ENCODE data around the gene RAC2.

The RAC2 gene

DNA sequence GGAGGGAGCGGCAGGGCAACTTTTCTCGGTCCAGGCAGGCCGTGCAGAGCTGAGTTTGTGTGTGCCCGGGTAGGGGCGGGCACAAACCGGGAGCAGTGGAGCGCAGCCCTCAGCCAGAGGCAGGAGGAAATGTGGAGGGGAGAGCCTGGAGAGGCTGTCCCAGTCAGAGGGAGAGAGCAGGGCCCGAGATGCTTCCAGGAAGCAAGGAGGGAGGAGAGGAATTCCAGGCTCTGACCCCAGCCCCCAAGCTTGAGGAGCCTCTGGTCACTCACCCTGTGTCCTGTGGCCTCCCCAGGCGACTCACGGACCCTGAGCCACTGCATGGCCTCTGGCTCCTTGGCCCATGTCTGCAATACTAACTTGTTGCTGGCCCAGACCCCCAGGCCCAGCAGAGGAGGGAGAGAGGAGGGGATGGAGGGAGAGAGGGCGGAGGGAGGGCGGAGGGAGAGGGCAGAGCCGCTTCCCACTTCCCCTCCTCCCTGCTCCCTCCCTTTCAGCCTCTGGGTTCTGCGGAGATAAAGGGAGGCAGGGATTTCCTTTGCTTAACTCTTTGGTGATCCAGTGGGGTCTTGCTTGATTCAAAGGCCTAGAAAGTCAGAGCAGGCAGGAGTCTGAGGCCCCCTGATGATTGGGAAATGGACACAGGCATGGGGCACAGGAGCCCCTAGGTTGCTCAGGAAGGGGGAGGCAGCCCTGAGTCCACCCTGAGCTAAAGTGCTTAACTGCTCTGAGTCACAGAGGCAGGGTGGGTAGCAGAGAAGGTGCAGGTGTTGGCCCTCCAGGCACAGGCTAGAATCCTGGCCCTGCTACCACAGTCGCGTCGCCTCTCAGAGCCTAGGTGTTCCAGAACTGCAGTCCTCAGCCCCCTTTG lies 55.9 kb downstream of the RAC2 start, which contains the start of gene C1QTNF6:
Gene C1QTNF6, minus strand, starts transcription at position 357 of the 871 bp plus-strand sequence. Its CDS starts 34 bp downstream, at position 323.
- no peak for DNase-seq (ENCODE audit: low read depth)

DNA sequence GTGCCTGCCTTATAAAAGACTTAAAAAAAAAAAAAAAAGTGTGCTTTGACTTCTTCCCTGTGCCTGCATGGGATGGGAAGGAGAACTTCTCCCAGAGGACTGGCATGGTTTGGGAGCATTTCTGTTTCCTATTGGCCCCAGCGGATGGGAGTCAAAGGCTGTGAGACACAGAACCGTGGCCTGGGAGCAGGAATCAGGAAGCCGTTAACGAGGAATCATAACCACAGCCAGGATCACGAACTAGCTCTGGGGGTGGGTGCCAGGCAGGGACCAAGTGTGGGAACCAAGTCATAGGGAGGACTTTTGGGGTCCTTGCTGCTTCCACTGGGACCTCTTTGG lies 56.5 kb downstream of the RAC2 start:
- no peak for DNase-seq (ENCODE audit: low read depth)

GRCh38 chr22:37186997-37187522 lies 57.0 kb downstream of the RAC2 start:
- no peak for DNase-seq (ENCODE audit: low read depth)

GRCh38 chr22:37186228-37186996 lies 57.7 kb downstream of the RAC2 start:
- no peak for DNase-seq (ENCODE audit: low read depth)

GRCh38 chr22:37185646-37186227 lies 58.3 kb downstream of the RAC2 start:
- DNase-seq (ENCODE audit: low read depth) = no peak

DNA sequence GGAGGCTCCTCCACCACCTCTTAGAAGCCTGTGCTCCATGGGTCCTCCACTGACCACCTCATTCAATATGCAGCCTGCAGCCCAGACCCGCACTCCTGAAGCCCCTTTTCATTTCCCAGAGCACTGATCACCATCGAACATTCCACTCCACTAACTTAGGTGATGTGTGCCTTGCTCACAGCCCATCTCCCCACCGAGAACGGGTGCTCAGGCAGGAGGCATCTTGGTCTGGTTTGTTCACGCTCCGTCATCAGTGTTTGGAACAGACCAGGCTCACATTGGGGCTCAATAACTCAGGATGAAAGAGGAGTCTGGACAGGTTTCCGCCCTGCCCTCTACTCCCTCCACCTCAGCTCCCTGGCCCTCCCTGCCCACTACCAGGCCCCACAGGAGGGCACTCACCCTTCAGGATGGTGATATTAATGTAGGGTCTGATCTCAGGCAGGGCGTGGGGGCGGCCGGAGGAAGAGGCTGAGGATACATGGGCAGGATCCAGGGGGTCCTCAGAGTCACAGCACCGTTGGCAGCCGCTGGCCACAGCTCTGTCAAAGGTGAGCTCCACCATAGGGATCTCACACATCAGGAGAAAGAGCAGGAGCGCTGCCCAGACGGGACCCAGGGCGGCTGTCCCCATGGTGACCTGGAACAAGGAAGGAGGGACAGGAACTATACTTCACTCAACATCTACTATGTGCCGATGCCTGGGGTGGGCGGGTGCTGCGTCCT lies 59.1 kb downstream of the RAC2 start:
- no peak for DNase-seq (ENCODE audit: low read depth)

DNA sequence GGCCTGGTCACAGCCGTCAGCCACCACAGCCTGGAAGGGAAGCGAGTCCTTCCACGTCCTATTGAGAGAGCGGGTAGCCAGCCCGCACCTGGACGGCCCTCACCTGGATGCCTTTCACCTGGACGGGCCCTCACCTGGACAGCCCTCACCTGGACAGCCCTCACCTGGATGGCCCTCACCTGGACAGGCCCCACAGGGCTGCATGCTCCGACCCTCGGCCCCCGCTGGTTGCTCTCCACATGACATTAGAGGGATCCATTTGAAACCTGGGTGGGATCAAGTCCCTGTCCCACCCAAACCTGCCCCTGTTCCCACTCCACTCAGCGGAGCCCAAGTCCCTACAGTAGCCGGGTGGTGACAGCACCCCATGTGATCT lies 59.7 kb downstream of the RAC2 start:
- DNase-seq (ENCODE audit: low read depth) = no peak

DNA sequence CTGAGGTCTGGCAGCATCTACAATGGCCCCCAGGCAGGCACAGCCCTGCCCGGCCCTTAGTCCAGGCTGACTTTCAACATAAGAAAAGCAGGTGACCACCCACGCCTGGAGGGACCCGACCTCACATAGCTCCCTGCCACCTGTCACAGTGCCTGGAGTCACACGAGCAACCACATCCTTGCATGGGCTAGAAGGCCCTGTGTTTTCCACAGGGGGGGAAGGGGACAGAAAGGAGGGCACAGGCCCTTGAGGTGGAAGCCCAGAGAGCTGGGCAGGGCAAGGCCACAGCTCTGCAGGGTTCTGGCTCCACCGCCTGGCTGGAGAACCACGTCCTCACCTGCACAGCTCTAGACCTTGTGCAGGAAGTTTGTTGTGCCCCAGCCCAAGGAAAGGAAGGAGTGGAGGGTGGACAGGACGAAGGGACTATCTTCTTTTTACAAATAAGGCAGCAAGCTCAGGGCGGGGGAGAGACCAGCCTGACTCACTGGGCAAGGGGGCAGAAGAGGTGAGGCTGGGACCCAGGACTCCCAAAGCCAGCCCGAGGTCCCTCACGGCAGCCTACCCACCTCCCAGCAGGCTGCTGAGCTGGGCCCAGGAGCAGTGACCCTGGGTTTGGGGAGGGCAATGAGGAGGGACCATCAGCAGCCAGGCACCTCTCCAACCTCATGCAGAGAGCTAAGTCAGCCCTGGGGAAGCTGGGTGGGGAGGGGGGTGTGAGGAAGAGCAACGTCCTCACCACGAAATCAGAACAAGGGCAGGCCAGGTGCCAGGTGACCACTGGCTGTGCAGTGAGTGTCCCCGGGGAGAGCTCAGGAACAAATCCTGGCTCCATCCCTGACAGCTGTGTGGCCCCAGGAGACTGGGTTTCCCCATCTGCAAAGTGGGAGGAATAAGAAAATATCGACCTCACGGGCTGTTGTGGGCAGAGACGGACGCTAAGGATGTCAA lies 60.4 kb downstream of the RAC2 start:
- DNase-seq (ENCODE audit: low read depth) = no peak

DNA sequence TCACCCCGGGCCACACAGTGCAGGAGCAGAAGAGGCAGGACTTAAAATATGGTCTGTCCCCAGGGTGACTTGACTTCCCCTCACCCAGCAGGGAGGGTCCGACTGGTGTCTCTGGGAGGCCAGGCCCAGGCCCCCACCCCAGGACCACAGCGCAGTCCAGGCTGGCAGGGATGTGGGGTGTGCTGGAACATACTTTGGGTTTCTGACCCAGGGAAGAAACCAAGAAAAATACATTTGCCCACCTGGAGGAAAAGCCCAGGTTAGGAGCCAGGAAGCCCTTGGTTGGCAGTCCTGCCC lies 61.2 kb downstream of the RAC2 start:
- DNase-seq (ENCODE audit: low read depth) = no peak

GRCh38 chr22:37182101-37182948 lies 61.7 kb downstream of the RAC2 start:
- no peak for DNase-seq (ENCODE audit: low read depth)

GRCh38 chr22:37181681-37182080 lies 62.4 kb downstream of the RAC2 start:
- no peak for DNase-seq (ENCODE audit: low read depth)

- no peak for DNase-seq (ENCODE audit: low read depth)
Observed at GRCh38 chr22:37180531-37181231, 63.4 kb downstream of the RAC2 start.

DNA sequence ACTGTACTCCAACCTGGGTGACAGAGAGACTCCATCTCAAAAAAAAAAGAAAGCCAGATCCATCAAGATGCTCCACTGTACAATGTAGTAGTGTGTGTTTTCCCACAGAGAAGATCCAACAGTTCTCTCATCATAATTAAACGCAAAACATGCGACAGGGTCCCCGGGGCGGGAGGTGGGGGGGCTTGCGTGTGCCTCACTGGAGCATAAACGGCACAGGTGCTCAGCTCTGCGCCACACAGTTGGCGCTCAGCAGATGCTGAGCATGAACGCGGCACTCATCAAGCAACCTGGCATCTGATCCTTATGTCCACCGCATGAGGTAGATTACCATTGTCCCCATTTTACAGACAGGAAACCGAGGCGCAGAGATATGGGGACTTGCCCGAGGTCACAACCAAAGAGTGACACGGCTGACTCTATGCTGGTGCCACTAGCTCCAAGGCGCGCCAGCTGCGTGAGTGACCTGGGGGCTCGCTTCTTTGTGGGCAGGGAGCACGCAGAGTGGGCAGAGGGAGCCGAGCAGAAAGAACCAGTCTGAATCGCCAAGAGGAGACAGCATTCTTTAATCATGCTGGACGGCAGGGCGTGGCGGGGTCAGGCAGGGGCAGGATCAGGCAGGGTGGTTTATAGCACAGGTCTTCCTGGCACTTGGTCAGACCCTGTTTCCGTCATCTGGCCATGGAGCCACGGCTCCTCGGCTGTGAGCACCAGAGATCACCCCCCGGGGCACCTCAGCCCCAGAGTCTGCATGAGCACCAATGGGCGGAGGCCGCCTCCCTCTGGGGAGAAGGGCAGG lies 64.2 kb downstream of the RAC2 start:
- DNase-seq (ENCODE audit: low read depth) = no peak

DNA sequence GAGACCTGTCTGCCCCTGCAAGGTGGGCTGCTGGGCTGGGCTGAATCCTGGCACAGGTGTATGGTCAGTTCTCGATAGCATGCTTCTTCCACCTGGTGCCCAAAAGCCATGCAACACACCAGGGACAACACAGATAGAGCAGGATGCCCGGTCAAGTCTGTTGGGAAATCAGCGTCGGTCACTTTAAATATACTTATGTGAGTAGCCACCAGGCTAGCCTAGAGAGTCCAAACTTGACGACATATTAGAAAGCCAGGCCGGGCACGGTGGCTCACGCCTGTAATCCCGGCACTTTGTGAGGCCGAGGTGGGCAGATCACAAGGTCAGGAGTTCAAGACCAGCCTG lies 65.0 kb downstream of the RAC2 start:
- no peak for DNase-seq (ENCODE audit: low read depth)

DNA sequence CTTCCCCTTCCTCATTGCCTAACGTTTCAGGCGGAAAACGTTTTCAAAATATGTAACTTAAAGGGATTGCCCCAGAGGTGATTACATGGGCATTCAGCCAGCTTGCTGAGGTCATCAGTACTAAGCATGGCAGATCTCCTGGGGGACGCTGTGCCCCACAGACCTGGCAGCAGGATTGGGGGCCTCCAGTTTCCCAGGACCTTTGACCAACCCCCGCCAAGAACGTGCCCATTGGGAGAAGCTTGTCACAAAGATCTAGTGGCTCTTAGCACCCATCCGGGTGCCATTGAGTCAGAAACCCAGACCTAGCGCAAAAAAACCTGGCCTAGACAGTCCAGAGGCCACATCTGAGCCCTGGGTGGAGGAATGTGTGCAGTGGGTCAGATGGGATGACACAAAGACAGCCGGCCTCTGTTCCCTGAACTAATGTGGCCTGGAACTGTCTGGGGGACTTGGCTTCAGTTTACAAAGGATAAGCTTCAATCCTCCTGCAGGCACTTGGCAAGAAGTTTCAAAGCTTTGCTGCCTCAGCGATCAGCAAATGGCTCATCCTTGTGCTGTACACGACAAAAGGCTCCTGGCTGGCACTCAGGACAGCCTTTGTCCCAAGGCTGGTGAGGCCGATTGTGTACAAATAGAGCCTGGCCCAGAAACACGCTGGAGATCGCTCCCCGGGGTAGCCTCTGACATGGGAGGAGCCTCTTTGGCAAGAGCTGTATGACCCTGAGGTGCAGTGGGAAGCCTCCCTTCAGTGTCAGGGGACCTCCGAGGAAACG lies 65.5 kb downstream of the RAC2 start:
- no peak for DNase-seq (ENCODE audit: low read depth)

DNA sequence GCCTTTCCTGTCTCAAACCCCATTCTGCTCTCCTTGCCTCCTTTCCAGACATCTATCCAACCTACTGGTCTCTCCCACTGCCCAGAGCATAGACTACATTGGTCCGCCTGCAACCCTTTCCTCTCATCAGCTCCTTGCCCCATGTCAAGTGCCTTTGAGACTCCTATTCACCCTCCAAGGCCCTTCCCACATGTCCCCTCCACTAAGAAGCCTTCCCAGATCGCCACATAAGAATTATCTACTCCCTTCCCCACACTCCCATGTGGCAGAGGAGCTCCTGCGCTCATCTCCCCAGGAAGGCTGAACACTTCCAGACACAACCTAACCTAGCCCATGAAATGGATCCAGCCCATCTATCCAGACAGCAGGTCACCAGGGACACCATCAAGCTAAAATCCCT lies 66.3 kb downstream of the RAC2 start:
- no peak for DNase-seq (ENCODE audit: low read depth)

GRCh38 chr22:37177221-37177620 lies 66.8 kb downstream of the RAC2 start:
- no peak for DNase-seq (ENCODE audit: low read depth)

DNA sequence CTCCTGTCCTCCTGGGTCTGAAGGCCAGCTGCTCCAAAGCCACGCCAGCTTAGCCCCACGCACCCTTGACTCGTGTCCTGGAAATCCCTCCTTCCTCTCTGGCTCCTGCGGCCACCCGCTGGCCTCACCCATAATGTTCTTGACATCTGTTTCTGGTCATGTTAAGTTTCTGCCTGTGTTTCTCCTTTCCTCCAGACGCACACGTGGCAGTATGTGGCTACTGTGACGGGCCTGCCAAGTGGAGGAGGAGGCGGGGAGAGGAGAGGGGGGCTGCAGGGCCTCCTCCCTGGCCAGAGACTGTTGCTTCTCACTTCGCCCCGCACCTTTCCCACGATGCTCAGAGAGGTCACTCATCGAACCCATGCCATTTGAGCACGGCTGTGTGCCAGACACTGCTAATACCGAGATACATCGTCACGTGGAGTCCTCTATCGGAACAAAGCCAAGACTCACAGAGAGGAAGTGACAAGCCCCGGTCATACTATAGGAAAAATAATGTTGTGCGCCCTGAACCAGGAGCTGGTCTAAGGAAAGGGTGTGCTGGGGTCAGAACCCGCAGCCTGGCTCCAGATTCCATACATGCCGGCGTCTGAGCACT lies 67.5 kb downstream of the RAC2 start:
- no peak for DNase-seq (ENCODE audit: low read depth)
